ENCODE results near the gene LGALS8.

- TF ChIP-seq, protein P1, sequence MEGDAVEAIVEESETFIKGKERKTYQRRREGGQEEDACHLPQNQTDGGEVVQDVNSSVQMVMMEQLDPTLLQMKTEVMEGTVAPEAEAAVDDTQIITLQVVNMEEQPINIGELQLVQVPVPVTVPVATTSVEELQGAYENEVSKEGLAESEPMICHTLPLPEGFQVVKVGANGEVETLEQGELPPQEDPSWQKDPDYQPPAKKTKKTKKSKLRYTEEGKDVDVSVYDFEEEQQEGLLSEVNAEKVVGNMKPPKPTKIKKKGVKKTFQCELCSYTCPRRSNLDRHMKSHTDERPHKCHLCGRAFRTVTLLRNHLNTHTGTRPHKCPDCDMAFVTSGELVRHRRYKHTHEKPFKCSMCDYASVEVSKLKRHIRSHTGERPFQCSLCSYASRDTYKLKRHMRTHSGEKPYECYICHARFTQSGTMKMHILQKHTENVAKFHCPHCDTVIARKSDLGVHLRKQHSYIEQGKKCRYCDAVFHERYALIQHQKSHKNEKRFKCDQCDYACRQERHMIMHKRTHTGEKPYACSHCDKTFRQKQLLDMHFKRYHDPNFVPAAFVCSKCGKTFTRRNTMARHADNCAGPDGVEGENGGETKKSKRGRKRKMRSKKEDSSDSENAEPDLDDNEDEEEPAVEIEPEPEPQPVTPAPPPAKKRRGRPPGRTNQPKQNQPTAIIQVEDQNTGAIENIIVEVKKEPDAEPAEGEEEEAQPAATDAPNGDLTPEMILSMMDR (IDR thresholded peaks at IDR 0.05): no peak
- TF ChIP-seq TCF7L2 (IDR thresholded peaks at IDR 0.05; ENCODE audit: low read depth, low read length) (no peak), REST (IDR thresholded peaks at IDR 0.05; ENCODE audit: insufficient read depth in 1 of 2, low read depth in 2 of 2, low read length in 1 of 2) (no peak)
Observed at GRCh38 chr1:236565530-236565929, 41.7 kb downstream of the LGALS8 start.
